Heart left ventricle (tissue), 13 donors: ENCODE data around the gene QSOX1.

ENCODE experiments used
- POLR2A ChIP-seq, 2 donors: fragments of 450-650 bp; IDR thresholded peaks; one replicate each; pipeline ENCODE4 v1.6.1; 2017; ENCODE audit warnings: antibody characterized with exemption in 2 of 2, mild to moderate bottlenecking in 2 of 2, moderate library complexity in 2 of 2
- TF ChIP-seq, protein P1 (sequence below), 12 donors: fragments of 200-600 bp; sonication (generic) in 4 of 12; IDR thresholded peaks; one replicate each; pipeline versions ENCODE4 v1.5.0 to v1.8.0; 2018 to 2022; ENCODE audit warnings: antibody characterized with exemption in 12 of 12, mild to moderate bottlenecking in 5 of 12
- donor health status: ischemic (EF 13 %, LVEDD 7.1; RV severe dilation, severe dysfunction).
- donor health status: DM: no; HTN: yes; CAD: no.
- donor health status: DM: no; HTN: no; CAD: no.
- donor health status: ischemic (EF 25% LVEDD 6.9; RV normal size, moderate dysfunction).
- donor health status: ischemic (EF 25% LVEDD 5.7; RV mildly dilated, moderate dysfunction).
- donor health status: ischemic (EF 35%, LVEDD 5.7; RV mildly dilated, moderate dysfunction).
- donor health status: nonischemic (EF 11% LVEDD 7.7; RV severe dilation, severe dysfunction).
- donor health status: DM: yes; HTN: yes; CAD: no.
- donor health status: PGD.
- donor health status: ischemic (EF 29% LVEDD 5.4; RV normal size, mild dysfunction).
- donor health status: nonischemic (EF 23%, LVEDD 6.1; RV moderate dilation, normal function).

DNA sequence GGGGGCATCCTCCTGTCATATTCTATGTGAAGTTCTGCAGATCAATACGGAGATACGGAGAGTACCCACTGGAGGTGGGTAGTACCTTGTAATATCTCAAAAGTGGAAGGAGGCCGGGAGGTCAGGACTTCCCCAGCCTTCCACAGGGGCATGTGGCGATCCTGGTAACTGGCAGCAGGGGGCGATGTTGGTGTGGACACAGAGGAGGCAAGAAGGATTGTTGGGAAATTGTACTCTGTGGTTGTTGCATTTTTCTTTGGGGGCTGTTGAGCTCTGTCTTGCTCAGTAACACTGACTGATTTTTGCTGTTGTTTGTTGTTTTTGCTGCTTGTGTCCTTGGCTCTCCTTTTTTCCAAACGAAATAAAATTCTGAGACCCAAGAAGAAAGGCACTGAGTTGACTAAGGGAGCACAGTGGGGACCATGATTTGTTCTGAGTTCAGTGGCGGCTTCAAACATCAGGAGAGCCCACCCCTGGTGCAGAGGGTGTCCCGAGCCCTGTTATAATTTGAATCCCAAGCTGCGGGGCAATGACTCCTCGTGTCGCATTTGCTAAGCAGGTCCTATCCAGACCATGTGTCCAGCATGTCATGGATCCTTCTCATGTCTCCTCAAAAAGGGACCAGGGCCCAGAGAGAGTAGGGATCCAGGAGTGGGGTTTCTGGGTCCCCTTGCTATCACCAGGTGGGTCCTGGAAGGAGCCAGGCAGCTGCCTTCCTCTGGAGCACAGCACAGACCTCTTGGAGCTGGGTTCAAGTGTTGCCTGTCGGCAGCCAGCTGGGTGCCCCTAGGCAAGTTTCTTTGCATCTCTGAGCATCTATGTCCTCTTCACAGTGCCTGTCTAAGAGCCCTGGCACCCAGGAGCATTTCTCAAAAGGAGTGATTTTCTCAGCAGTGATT is 98.2 kb downstream of the QSOX1 start:
- TF ChIP-seq, protein P1, sequence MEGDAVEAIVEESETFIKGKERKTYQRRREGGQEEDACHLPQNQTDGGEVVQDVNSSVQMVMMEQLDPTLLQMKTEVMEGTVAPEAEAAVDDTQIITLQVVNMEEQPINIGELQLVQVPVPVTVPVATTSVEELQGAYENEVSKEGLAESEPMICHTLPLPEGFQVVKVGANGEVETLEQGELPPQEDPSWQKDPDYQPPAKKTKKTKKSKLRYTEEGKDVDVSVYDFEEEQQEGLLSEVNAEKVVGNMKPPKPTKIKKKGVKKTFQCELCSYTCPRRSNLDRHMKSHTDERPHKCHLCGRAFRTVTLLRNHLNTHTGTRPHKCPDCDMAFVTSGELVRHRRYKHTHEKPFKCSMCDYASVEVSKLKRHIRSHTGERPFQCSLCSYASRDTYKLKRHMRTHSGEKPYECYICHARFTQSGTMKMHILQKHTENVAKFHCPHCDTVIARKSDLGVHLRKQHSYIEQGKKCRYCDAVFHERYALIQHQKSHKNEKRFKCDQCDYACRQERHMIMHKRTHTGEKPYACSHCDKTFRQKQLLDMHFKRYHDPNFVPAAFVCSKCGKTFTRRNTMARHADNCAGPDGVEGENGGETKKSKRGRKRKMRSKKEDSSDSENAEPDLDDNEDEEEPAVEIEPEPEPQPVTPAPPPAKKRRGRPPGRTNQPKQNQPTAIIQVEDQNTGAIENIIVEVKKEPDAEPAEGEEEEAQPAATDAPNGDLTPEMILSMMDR (IDR thresholded peaks at IDR 0.05) = peak; percentile 64 to 80 (median 72)
- no peak for TF ChIP-seq POLR2A (IDR thresholded peaks at IDR 0.05)
